Measurements from ENCODE around the gene TMUB1.

Gene TMUB1

GRCh38 chr7:151083071-151083823 is at the start of gene TMUB1:
Gene TMUB1 (minus strand): TSS chr7:151083493. CDS start chr7:151082563, 930 bp downstream.
- peak; percentile 73 for DNase-seq (ENCODE audit: low read depth)
- peak within 1 kb of the TSS; percentile 65 for H3K4me3 ChIP-seq (ENCODE audit: low read length)
- no peak for TF ChIP-seq CTCF (IDR thresholded peaks at IDR 0.05; ENCODE audit: insufficient read depth, low read depth, low read length, missing control alignments)

- DNase-seq (ENCODE audit: low read depth): no peak
- no peak overlapping the region for H3K4me3 ChIP-seq (ENCODE audit: low read length)
- TF ChIP-seq CTCF (IDR thresholded peaks at IDR 0.05; ENCODE audit: insufficient read depth, low read depth, low read length, missing control alignments): no peak
These were observed 49.3 kb upstream of the TMUB1 start for GRCh38 chr7:151132461-151133205.

- H3K4me3 ChIP-seq (ENCODE audit: low read length): no peak overlapping the region
- TF ChIP-seq CTCF (IDR thresholded peaks at IDR 0.05; ENCODE audit: insufficient read depth, low read depth, low read length, missing control alignments): no peak
- DNase-seq (ENCODE audit: low read depth): no peak
These were observed 48.5 kb upstream of the TMUB1 start for GRCh38 chr7:151131592-151132293.

- no peak for TF ChIP-seq CTCF (IDR thresholded peaks at IDR 0.05; ENCODE audit: insufficient read depth, low read depth, low read length, missing control alignments)
- no peak for DNase-seq (ENCODE audit: low read depth)
- H3K4me3 ChIP-seq (ENCODE audit: low read length): no peak overlapping the region
These were observed 47.9 kb upstream of the TMUB1 start for GRCh38 chr7:151131224-151131591.

GRCh38 chr7:151130741-151131157 is 47.5 kb upstream of the TMUB1 start:
- DNase-seq (ENCODE audit: low read depth): no peak
- H3K4me3 ChIP-seq (ENCODE audit: low read length): no peak overlapping the region
- no peak for TF ChIP-seq CTCF (IDR thresholded peaks at IDR 0.05; ENCODE audit: insufficient read depth, low read depth, low read length, missing control alignments)

GRCh38 chr7:151129960-151130591 is 46.8 kb upstream of the TMUB1 start:
- TF ChIP-seq CTCF (IDR thresholded peaks at IDR 0.05; ENCODE audit: insufficient read depth, low read depth, low read length, missing control alignments): no peak
- no peak overlapping the region for H3K4me3 ChIP-seq (ENCODE audit: low read length)
- no peak for DNase-seq (ENCODE audit: low read depth)

All from epithelial cell of esophagus (primary cell).